Midbrain (tissue), 1 donor: ENCODE data around the gene DAPK2.

ENCODE experiments used
- DNase-seq: peaks from one replicate; lab custom pipeline; 2025; lab: John Stamatoyannopoulos, UW

The DAPK2 gene

DNA sequence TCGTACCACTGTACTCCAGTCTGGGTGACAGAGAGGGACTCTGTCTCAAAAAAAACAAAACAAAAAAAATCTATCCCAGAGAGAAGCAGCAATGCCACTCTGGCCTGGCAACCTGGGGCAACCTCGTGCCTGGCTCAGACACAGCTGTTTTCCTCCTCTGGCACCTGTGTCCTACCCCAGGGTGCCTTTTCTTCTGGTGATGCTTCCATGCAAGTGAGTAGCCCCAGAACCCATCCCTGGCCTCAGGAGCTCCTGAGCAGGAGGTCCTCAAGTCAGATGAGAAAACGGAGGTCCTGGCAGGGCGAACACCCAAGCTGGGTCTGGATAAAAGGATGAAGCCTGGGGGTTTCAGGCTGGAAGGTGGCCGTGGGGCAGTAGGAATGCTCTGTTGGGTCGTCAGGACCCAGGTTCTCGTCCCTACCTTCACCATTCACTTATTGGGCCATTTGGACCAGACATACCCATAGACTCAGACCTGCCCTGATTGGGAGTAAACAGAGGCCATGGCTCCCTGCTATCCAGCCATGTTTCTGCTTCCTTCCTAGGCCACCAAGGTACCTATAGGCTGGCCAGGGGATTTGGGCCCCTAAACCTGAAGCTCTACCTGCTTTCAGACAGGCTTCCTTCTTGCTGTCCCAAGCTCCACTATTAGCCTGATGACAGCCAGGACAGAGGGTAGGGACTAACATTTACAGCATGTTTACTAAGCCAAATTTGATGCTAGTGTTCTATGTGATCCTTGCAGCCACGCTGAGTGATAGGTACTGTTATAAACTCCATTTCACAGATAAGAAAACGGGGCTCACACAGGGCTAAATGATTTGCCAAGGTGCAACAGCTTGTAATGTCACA lies 102.2 kb downstream of the DAPK2 start:
- no peak for DNase-seq

DNA sequence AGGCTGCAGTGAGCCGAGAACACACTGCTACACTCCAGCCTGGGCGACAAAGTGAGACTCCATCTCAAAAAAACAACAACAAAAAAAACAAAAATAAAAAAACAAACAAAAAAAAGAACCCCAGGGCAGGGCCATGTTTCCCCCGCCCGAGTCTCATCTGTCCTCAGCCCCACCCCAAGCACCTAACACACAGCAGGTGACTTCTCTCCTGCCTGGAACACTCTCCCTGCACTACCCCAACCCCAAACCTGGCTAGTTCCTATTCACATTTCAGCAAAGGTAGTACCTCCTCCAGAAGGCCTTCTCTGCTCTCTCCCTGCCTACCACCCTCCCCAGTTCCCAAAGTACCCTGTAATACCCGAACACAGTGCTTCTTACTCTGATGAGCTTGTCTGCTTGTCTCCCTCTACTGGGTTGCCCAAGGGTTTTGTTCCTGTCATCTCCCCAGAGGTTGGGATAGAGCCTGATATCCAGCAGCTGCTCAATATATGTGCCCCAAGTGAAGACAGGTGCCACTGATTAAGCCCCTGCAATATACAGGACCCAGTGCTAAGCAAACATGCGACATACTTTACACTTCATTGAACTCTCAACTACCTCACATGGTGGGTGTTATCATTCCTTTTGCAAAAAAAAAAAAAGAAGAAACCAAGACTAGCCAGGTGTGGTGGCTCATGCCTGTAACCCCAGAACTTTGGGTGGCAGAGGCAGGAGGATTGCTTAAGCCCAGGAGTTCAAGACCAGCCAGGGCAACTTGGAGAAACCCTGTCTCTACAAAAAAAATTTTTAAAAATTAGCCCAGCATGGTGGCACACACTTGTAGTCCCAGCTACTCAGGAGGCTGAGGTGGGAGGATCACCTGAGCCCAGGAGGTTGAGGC lies 103.6 kb downstream of the DAPK2 start:
- no peak for DNase-seq

DNA sequence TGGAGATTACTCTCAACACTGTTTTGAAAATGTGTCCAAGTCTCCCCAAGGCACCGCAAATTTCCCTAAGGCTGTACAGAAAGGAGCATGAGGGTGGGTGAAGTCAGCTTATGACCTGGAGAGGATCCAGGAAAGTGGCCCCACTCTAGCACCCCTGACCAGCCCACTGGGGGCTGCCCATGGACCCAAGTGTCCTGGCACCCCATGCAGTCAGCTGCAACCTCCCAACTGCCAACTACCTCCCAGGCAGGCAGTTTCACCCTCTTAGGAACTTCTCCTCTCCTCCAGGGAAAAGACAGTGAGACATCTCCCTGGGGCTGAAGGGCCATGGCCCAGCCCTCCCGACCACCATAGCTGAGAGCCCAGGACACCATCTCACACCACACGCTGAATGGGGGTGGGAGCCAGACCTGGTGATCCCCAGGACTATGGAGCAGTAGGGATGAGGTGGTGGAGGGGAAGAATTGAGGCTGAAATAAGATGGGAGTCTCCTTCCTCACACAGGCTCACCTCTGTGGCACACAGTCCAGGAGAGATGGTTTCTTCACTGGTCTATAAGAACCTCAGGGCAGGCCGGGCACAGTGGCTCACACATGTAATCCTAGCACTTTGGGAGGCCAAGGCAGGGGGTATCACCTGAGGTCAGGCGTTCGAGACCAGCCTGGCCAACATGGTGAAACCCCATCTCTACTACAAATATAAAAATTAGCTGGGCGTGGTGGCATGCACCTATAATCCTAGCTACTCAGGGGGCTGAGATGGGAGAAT lies 104.4 kb downstream of the DAPK2 start:
- no peak for DNase-seq

DNA sequence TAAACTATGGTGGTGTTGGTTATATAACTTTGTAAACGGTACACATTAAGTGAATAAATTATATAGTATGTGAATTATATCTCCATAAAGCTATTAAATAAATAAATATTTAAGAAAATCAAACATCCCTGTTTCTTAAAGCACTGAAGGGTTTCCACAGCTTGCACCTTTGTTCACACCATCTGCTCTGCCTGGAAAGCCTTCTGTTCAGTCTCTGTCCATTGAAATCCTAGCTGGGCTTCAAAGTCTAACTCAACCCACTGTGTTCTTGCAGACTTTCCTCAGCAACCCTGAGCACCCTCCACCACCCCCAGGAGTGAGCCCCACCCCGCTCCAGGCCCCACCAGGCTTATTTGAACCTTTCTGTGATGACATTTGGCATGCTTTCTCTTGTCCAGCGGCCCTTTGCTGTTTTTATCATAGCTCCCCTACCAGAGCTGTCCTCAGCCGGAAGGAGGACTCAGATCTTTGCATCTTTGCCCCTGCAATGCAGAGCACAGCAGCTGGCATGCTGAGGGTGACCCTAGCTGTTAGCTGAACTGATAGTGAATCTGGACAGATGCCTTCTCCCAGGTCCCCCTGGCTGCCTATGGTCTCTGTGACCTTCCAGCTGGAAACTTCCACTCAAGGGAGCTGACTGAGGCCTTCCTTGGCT lies 105.2 kb downstream of the DAPK2 start:
- DNase-seq = no peak

DNA sequence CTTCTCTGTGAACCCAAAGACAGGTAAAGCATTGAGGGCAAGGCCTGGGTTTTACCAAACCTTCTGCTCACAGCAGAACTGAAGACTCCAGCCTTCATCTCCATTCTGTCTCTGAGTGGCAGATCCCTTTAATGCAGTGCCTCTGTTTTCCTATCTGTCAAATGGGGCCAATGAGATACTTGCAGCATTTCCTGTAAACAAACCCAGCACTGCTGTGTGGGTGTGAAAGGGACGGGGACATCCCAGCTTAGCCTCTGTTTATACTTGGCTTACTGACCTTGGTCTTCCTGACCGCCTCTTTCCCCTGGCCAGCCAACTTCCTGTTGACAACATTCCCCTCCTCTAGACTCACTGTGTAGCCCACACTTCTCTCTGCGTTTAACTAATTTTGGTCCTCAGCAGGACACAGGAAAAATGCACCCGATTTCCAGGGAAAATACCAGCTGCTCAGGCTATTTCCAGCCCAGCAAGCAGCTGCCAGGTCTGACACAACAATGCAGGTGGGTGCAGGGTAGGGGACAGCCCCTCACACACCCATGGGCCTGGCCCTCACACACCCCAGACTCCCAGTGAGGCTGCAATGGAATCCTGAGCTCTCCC lies 106.7 kb downstream of the DAPK2 start:
- DNase-seq = no peak

DNA sequence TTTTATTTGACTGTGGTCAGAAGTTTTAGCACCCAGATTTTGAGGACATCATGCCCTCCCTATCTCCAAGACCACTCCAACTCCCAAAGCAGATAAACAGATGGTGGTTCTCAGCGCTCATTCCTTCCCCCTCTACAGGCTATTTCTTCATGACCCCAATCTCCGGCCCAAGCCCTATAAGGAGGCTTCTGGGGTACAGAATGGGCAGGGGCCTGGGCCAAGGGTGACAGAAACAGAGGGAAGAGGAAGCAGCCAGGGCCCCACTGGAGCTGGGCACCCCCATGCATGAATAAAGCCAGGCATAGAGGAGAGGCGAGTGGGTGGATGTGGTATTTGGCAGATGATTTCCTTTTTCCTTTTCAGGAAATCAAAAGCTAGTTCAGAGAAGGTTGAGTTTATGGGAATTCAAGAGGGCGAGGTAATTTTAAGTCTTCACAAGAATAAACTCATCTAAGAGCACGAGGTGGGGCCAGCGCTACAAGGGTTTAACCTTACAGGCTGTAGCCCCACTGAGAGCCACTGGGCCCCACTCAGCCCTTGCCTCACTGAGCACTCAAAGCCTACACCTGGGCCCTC lies 107.7 kb downstream of the DAPK2 start:
- no peak for DNase-seq

DNA sequence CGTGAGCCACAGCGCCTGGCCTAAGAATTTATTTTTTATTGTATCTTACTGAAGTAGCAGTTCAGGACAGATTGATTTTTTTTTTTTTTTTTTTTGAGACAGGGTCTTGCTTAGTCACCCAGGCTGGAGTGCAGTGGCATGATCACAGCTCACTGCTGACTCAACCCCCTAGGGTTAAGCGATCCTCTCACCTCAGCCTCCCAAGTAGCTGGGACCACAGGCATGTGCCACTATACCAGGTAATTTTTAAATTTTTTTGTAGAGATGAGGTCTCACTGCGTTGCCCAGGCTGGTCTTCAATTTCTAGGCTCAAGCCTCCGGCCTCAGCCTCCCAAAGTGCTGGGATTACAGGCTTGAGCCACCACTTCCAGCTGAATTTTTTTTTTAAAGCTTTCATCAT lies 112.8 kb downstream of the DAPK2 start:
- DNase-seq = no peak

DNA sequence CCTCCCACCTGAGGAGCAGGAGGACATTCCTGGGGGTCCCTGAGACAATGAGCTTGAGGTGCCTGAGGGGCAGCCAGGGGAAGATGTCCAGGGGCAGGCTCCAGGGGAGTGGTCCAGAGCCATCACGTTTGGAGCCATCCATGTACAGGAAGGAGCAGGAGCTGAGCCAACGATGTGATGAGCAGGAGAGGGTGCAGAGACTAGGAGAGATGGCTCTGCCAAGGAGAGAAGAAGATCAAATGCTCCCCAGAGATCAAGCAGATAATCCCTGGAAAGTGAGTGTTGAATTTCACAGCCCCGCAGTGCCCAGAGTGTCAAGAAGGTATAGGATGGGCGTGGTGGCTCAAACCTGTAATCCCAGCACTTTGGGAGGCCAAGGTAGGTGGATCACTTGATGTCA lies 114.7 kb downstream of the DAPK2 start:
- DNase-seq = no peak

DNA sequence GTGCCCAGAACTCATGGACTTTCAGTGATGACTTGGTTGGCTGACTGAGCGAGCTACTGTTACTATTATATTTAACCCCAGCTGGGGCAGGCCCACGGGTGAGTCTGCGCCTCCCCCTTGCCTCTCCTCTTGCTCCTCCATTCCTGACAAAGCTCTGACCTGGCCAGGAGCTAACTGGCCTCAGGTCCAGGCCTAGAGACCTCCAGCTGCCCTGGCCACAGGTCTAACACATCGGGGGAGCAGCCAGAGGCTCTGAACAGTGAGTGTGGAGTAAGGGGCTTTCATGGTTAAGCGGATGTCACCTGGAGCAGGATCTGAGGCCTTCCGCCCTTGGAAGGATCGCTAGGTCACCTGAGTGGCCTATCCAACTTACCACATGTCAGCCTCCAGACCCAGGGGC lies 116.3 kb downstream of the DAPK2 start:
- DNase-seq = no peak

DNA sequence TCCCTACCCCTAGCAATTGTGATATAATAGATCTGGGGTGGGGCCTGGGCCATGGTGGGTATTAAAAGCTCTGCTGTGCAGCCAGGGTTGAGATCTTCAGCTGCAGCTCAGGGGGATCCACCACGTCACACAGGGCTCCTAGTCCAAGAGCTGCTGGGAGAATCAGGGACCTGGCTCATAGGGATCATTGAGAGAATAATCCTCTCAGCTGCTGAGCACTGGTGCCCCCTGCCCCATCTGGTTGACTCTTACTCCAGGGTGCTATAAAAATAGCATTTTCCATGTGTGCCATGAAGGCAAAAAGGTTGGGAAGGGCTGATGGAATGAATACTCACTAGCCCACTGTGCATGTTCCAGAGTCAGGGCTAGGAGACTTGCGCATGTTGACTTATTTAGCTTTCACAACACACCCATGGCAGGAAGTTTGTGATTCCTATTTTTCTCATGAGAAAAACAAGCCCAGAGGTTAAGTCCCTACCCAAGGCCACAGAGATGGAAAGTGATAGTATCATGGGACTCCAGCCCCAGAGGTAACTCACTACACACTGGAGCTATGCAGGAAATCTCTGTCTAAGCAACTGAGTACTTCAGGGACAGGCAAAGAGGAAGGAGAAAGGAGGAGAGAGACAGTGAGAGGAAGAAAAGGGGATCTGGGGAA lies 118.0 kb downstream of the DAPK2 start:
- DNase-seq = no peak

DNA sequence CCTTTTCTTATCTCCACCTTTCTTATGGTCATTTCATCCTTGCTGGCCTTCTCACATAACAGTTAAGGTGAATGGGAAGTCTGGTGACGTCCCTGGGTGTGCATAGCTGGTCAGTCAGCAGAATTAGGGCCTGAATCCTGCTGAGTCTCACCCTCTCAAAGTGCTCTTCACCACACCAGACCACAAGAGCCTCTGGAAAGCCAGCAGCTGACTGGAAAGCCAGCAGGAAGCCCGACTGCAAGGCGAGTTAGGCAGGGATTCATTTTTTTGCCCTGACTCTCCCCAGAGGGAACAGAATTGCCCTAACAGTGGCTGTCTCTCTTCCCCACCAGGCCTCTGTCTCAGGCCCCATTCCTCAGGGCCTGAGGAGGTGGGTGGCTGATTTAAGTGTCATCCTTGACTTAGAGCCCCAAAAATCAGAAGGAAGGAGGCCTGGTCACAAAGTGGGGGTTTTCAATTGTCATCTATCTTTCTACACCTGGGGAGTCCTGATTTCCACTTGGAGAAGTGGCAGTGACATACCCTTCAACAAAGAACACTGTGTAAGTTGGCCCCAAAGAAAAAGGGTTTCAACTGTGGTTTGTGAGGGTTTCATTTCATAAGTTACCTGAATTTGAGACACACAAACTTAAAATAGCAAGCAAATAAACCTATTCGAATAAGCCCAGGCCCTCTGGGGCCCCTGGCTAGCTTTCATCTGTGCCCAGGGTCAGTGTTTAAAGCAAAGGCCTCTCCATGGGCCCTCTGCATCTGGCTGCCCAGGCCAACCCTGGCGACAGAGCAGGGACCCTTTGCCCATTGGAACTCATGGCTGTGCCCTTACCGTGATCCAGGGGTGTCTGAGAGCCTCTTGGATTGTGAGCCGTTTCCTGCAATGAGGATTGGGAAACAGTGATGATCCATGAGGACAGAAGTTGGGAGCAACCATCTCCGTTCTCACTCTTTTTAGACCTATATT lies 122.0 kb downstream of the DAPK2 start:
- DNase-seq = no peak

DNA sequence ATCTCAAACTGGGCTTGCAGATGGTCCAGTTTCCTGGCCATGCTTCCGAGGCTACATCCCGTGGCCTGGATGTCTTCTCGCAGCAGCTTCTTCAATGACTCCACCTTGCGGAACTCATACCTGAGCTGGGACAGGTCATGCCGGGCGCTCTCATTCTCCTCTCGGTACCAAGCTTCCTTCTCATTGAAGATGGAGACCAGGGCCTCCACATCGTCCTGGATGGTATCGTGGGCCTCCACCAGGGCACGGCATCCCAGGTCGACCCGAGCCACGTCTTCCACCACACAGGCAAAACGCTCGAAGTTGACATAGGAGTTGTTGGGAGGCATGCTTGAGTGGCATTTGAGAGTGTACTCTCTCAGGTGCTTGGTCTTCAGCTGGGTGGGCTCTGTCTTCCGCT lies 123.4 kb downstream of the DAPK2 start:
- DNase-seq = no peak

DNA sequence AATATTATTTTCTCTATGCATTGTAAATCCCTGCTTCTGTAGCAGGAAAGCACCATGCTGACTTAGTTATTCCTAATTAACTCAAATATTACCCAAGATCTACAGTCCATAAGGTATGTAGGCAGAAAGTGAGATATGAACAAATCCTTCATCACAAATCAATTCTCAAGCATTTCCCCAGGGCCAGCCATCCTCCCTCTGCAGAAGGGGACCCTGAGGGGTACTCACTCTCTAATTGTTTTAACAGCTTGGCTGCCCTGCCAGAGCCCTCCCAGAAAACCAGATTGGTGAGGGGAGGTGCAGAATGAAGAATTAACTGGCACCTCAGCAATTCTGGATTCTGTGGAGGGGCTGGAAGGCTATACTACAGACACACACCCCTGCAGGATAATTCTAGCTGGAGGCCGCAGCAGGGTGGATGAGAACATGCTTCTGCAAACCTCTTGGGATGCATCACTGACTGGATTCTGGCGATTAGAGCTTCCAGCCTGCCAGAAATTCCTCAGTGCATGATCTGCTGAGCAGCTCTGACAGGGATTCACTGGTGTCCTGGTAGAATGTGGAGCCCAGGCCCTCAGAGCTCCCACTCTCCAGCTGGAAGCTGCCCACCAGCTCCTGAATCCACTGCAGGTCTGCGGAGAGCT lies 123.9 kb downstream of the DAPK2 start:
- DNase-seq = no peak

DNA sequence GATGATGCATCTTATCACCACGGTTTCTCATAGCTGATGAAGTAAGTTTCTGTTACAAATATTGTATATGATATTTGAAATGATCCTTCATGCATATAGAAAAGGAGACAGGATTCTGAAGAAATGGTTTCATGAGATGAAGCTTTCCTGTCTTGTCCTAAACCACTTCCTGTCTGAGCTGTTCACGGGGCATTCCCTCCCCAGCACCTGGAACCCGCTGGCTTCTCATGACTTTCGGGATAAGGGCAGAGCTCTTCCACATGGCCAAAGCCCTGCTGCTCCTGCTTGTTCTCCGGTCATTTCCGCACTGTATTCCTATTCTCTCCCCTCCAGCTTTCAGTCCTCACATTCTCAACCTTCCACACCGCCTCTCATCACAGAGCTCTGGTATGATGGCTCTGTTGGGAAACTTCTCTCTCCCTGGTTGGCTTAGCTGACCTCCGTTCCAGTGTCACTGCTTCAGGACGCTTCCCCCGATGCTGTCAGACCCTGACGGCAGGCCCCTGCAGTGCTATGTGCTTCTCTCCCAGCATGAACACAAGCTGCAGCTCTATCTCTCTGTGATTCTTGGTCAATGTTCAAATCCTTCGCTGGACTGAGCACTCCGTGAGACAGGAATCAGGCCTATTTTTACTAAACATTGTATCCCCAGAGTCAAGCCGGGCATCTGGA lies 125.6 kb downstream of the DAPK2 start:
- DNase-seq = no peak

DNA sequence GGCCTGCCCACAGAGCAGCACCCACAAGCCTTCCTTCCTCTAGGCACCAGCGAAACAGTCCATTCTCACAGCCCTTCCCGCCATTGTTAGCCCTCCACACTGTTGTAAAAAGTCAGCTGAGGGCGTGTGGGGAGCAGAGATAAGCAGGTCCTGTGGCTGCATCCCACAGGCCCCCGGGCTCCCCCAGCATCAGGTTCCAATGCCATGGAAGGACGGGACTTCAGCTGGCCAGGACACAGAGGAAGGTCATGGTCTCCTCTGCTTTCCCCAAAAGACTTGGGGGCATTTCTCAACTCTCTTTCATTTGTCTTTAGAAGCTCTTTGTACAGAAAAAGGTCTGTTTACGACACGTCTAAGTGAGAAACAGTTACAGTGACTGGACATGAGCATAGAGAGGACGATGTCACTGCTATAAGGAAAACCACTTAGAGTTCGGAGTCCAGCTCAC lies 127.4 kb downstream of the DAPK2 start:
- no peak for DNase-seq

DNA sequence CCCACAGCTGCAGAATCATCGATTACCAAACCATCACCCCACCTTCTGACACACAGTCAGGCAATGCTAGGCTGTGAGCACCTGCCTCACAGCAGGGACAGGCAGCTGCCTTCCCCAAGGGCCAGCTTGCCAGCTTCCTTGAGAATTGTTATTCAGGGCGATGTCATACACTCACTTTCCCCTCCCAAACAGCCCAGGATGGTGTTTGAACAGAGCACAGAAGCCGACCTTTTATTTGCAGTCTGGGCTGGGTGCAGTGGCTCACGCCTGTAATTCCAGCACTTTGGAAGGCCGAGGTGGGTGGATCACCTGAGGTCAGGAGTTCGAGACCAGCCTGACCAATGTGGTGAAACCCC lies 128.0 kb downstream of the DAPK2 start:
- DNase-seq = no peak

DNA sequence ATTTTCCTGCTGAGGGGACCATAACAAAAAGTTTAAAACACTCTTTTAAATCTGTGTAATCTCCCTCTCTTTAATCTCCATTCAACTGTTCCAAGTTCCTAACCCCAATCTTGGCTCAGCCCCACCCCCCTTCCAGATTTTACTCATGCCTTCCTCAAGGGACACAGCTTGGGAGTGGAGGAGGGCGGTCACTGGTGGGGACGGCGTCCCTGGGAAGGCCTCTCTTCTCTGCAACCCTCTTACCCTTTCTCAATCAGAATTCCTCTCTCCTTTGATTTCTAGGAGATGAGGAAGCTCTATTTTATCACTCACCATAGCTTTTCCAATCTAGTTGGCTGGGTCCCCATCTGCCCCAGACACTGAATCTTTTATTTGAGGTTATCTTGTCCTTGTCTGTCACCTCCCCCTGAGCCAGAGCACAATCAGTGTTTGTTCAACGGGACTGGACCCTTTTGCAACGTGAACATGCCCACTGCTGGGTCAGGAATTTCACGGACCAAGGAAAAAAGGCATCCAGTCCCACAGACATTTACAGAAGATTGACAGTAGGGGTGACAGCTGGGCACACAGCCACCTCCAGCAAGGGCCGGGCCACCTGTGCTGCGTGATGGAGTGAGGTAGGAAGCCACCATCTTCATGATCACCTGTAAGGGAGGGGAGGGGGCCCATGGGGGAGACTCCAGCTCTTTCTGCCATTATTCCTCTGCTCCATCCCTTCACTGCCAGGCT lies 128.5 kb downstream of the DAPK2 start:
- no peak for DNase-seq
